GM12878 (cell line): ENCODE results near the gene TTLL6. TPM values are rescaled to one million over a fixed set of nuclear protein-coding genes. Genes with fewer than 3 reads are reported as not detected.

ENCODE experiments used
- ATAC-seq: fragments of 200-7000 bp; cut with Tn5 transposase; 3 replicates; pipeline ENCODE4 v1.9.1; 2020; ENCODE audit warnings: mild to moderate bottlenecking, moderate library complexity
- BruUV-seq: library from RNA; stranded (reverse); fragments of 400-500 nt; replicated peaks from 2 replicates; lab custom pipeline; 2021; lab: Mats Ljungman, UMichigan
- CTCF ChIA-PET: fragments of 300-600 bp; sonication (Branson Sonifier 250); formaldehyde crosslinking; extraction: SDS; loops from one replicate; lab custom pipeline; 2021; ENCODE audit warnings: inconsistent platforms; lab: Yijun Ruan, JAX
- POLR2A ChIA-PET: fragments of 350-600 bp; formaldehyde crosslinking; extraction: SDS; loops from one replicate; lab custom pipeline; 2021; ENCODE audit warnings: inconsistent platforms; lab: Charles Lee
- RAD21 ChIA-PET: fragments of 300-600 bp; sonication (Branson Sonifier 250); formaldehyde crosslinking; loops from one replicate; lab custom pipeline; 2023; ENCODE audit warnings: antibody characterized with exemption; ENCODE audit not compliant: unreplicated experiment; lab: Charles Lee
- SMC1A ChIA-PET: fragments of 300-600 bp; sonication (Branson Sonifier 250); formaldehyde crosslinking; loops from one replicate; lab custom pipeline; 2023; ENCODE audit not compliant: unreplicated experiment, uncharacterized antibody; lab: Charles Lee
- DNase-seq: peaks from one replicate; pipeline ENCODE4 v3.0.0-alpha.2; 2011; ENCODE audit warnings: low read depth, low spot score
- FAIRE-seq: peaks from 3 replicates; lab custom pipeline; 2011; peaks lifted over from hg19 to GRCh38; lab: Jason Lieb, UNC
- H2AFZ ChIP-seq: 2 replicates; pipeline ENCODE4 v1.6.0; 2011; ENCODE audit warnings: low read depth, low read length, control low read depth; ENCODE audit not compliant: control insufficient read depth
- H3K27ac ChIP-seq: 2 replicates; pipeline ENCODE4 v1.5.1; 2011; ENCODE audit warnings: control low read depth; ENCODE audit not compliant: control insufficient read depth, insufficient read depth
- H3K27me3 ChIP-seq, 2 experiments: replicated peaks in 1 of 2; 2 replicates each; pipeline versions ENCODE4 v1.6.0 to v1.6.1; 2011; ENCODE audit warnings: low read length in 1 of 2; ENCODE audit not compliant: control insufficient read depth in 2 of 2, insufficient read depth in 2 of 2
- H3K36me3 ChIP-seq, 2 experiments: 2 replicates each; pipeline ENCODE4 v1.5.1; 2011; ENCODE audit warnings: low read length in 1 of 2; ENCODE audit not compliant: control insufficient read depth in 2 of 2, insufficient read depth in 2 of 2
- H3K4me1 ChIP-seq: 2 replicates; pipeline ENCODE4 v1.6.1; 2011; ENCODE audit warnings: mild to moderate bottlenecking, low read length, moderate library complexity, mixed read lengths; ENCODE audit not compliant: control insufficient read depth, insufficient read depth
- H3K4me2 ChIP-seq: 2 replicates; pipeline ENCODE4 v1.6.0; 2011; ENCODE audit warnings: control low read depth; ENCODE audit not compliant: control insufficient read depth, insufficient read depth
- H3K4me3 ChIP-seq: fragments of 200-600 bp; sonication (generic); 2 replicates; pipeline ENCODE4 v1.5.1; 2016
- H3K79me2 ChIP-seq: 2 replicates; pipeline ENCODE4 v1.6.0; 2011; ENCODE audit warnings: low read length; ENCODE audit not compliant: control insufficient read depth, insufficient read depth
- H3K9ac ChIP-seq: 2 replicates; pipeline ENCODE4 v1.8.0; 2011; ENCODE audit warnings: low read length, control low read depth, mixed read lengths; ENCODE audit not compliant: control insufficient read depth, insufficient read depth
- H3K9me3 ChIP-seq: replicated peaks from 3 replicates; pipeline ENCODE4 v1.5.1; 2011; ENCODE audit warnings: mild to moderate bottlenecking, low read length; ENCODE audit not compliant: control insufficient read depth, insufficient read depth
- H4K20me1 ChIP-seq: 2 replicates; pipeline ENCODE4 v1.6.0; 2011; ENCODE audit not compliant: control insufficient read depth, insufficient read depth
- BCL11A ChIP-seq: IDR thresholded peaks from 2 replicates; pipeline ENCODE4 v1.6.1; 2011; ENCODE audit warnings: low read depth, low read length
- BCLAF1 ChIP-seq: fragments of 450-650 bp; IDR thresholded peaks from 2 replicates; pipeline ENCODE4 v1.6.1; 2017; ENCODE audit warnings: antibody characterized with exemption, mild to moderate bottlenecking, moderate library complexity
- CHD1 ChIP-seq: IDR thresholded peaks from 2 replicates; pipeline ENCODE4 v1.6.1; 2012; ENCODE audit warnings: low read depth, low read length, improper control_type of control experiment
- CHD4 ChIP-seq: fragments of 200-600 bp; sonication (generic); IDR thresholded peaks from 2 replicates; pipeline ENCODE4 v1.6.1; 2016; ENCODE audit warnings: mild to moderate bottlenecking
- EZH2 ChIP-seq: IDR thresholded peaks from 2 replicates; pipeline ENCODE4 v1.6.1; 2012; ENCODE audit warnings: low read depth, mild to moderate bottlenecking, control low read depth, inconsistent platforms, low read length, borderline replicate concordance; ENCODE audit not compliant: control insufficient read depth
- KAT2A ChIP-seq: conservative IDR thresholded peaks from 2 replicates; pipeline ENCODE4 v1.6.1; 2011; ENCODE audit warnings: low read depth, low read length; ENCODE audit not compliant: control insufficient read depth
- NFYA ChIP-seq: IDR thresholded peaks from 2 replicates; pipeline ENCODE4 v1.6.1; 2011; ENCODE audit warnings: low read depth, mild to moderate bottlenecking, low read length, improper control_type of control experiment, borderline replicate concordance
- NFYB ChIP-seq: IDR thresholded peaks from 2 replicates; pipeline ENCODE4 v1.6.1; 2011; ENCODE audit warnings: low read depth, mild to moderate bottlenecking, low read length, improper control_type of control experiment, moderate library complexity; ENCODE audit not compliant: insufficient read depth
- PRDM15 ChIP-seq: fragments of 450-650 bp; formaldehyde crosslinking; IDR thresholded peaks from 2 replicates; pipeline ENCODE4 v1.4.0; 2020; ENCODE audit warnings: mild to moderate bottlenecking, moderate library complexity
- RCOR1 ChIP-seq: conservative IDR thresholded peaks from 2 replicates; pipeline ENCODE4 v1.6.1; 2012; ENCODE audit warnings: low read depth, low read length, improper control_type of control experiment
- SMAD1 ChIP-seq: fragments of 450-650 bp; IDR thresholded peaks from 2 replicates; pipeline ENCODE4 v1.6.1; 2018; ENCODE audit warnings: mild to moderate bottlenecking, low read depth; ENCODE audit not compliant: partially characterized antibody
- SMC3 ChIP-seq: IDR thresholded peaks from 2 replicates; pipeline ENCODE4 v1.6.1; 2011; ENCODE audit warnings: low read length, improper control_type of control experiment, borderline replicate concordance
- SUZ12 ChIP-seq: fragments of 200-600 bp; sonication (generic); IDR thresholded peaks from one replicate; pipeline ENCODE4 v1.6.1; 2018; ENCODE audit warnings: antibody characterized with exemption, mild to moderate bottlenecking; ENCODE audit not compliant: unreplicated experiment
- USF1 ChIP-seq: IDR thresholded peaks from 2 replicates; pipeline ENCODE4 v1.6.1; 2011; ENCODE audit warnings: borderline replicate concordance, low read depth, mild to moderate bottlenecking, moderate library complexity, mixed read lengths, low read length; ENCODE audit not compliant: insufficient read depth; ENCODE audit errors: extremely low read length
- YBX1 ChIP-seq: fragments of 450-650 bp; IDR thresholded peaks from 2 replicates; pipeline ENCODE4 v1.6.1; 2016; ENCODE audit warnings: antibody characterized with exemption
- ZNF207 ChIP-seq: fragments of 450-650 bp; IDR thresholded peaks from 2 replicates; pipeline ENCODE4 v1.6.1; 2014; ENCODE audit warnings: antibody characterized with exemption, mild to moderate bottlenecking, borderline replicate concordance
- ZNF24 ChIP-seq: fragments of 450-650 bp; IDR thresholded peaks from 2 replicates; pipeline ENCODE4 v1.6.1; 2017; ENCODE audit warnings: antibody characterized with exemption, mild to moderate bottlenecking
- ZSCAN29 ChIP-seq: fragments of 450-650 bp; IDR thresholded peaks from 2 replicates; pipeline ENCODE4 v1.6.1; 2017; ENCODE audit warnings: mild to moderate bottlenecking, moderate library complexity
- in situ Hi-C: fragments of 300-500 bp; cut with MboI; formaldehyde crosslinking; loops from 9 replicates; pipeline ENCODE4 v1.14.3; 2018; ENCODE audit warnings: mixed read lengths
- intact Hi-C: fragments of 100-400 bp; cut with micrococcal nuclease; formaldehyde crosslinking; loops from one replicate; pipeline ENCODE4 v1.14.2; 2022; ENCODE audit not compliant: unreplicated experiment
- polyA plus RNA-seq, 11 experiments: library from polyadenylated mRNA; depleted of rRNA in 4 of 11; unstranded in 6 of 11; stranded (reverse) in 5 of 11; fragments of >200 nt; fragmentation: Nextera tagmentation in 4 of 11; fragmentation: Illumina TruSeq in 1 of 11; extraction: Ambion mirVana in 4 of 11; extraction: Trizol in 1 of 11; gene quantifications; 1 replicate in 1 of 11; 2 replicates in 10 of 11; pipeline versions ENCODE4 v1.2.1 to v1.2.3, GENCODE V29; 2011 to 2016; ENCODE audit warnings: inconsistent platforms in 2 of 11, missing spikeins in 2 of 11, low read depth in 1 of 11
- total RNA-seq, 4 experiments: library from RNA; depleted of rRNA in 3 of 4; stranded (reverse); fragments of >200 nt in 3 of 4; fragmentation: Illumina TruSeq in 1 of 4; extraction: Trizol in 1 of 4; gene quantifications; 2 replicates each; pipeline versions ENCODE4 v1.2.1 to v1.2.3, GENCODE V29; 2013 to 2021

Gene TTLL6
- total and polyA plus RNA-seq, 10 of the 15 experiments (the other 5 are each of a cell fraction or from before 2014, with no cell fraction given) = 0.06 to 0.36 (median 0.13) TPM; not detected in 4

- no peak overlapping the region for H3K9ac ChIP-seq
These were observed 37.6 kb downstream of the TTLL6 start for GRCh38 chr17:48779421-48779820.

More at GRCh38 chr17:48779421-48779820, 37.6 kb downstream of the TTLL6 start:
- Histone ChIP-seq H3K4me3 (no peak overlapping the region), H3K4me1 (no peaks in the 10 kb centered on the region), H3K9me3 (no peaks in the 10 kb centered on the region), H3K27me3 (no peaks in the 10 kb centered on the region), H4K20me1 (no peaks in the 10 kb centered on the region), H3K27ac (no peak overlapping the region), H3K79me2 (no peaks in the 10 kb centered on the region), H3K4me2 (no peak overlapping the region), H3K36me3 (no peaks in the 10 kb centered on the region), H2AFZ (no peak overlapping the region)
- no TSS peak for BruUV-seq
- in situ Hi-C loops (no loop called here), intact Hi-C loops (no loop called here)
- DNase-seq (no peak), FAIRE-seq (no peak), ATAC-seq (no peak)
- TF ChIP-seq ZNF207 = no peak
- TF ChIP-seq SUZ12 = no peak
- no peak for TF ChIP-seq USF1
- TF ChIP-seq SMC3 = no peak
- TF ChIP-seq BCL11A = no peak
- TF ChIP-seq SMAD1 = no peak
- no peak for TF ChIP-seq YBX1
- no peak for TF ChIP-seq PRDM15
- no peak for TF ChIP-seq ZNF24
- no peak for TF ChIP-seq ZSCAN29
- TF ChIP-seq CHD4 = no peak
- no peak for TF ChIP-seq CHD1
- TF ChIP-seq NFYB = no peak
- no peak for TF ChIP-seq RCOR1
- TF ChIP-seq BCLAF1 = no peak
- no peak for TF ChIP-seq EZH2
- TF ChIP-seq KAT2A = no peak
- no peak for TF ChIP-seq NFYA
- CTCF ChIA-PET = interaction anchor here (1.0 to 1.6 kb wide), 4 partner anchors 9 to 101 kb away, joined by 3 to 5 read pairs (median 4); no protein-coding TSS in a partner anchor
- POLR2A ChIA-PET = interaction anchor here (0.6 kb wide), 1 partner anchor 567 kb away, joined by 5 read pairs; no protein-coding TSS in a partner anchor
- RAD21 ChIA-PET = interaction anchor here (0.6 kb wide), 1 partner anchor 1324 kb away, joined by 4 read pairs; no protein-coding TSS in a partner anchor
- SMC1A ChIA-PET = no interaction called here
